ENCODE results near the gene ADCY3.

DNA sequence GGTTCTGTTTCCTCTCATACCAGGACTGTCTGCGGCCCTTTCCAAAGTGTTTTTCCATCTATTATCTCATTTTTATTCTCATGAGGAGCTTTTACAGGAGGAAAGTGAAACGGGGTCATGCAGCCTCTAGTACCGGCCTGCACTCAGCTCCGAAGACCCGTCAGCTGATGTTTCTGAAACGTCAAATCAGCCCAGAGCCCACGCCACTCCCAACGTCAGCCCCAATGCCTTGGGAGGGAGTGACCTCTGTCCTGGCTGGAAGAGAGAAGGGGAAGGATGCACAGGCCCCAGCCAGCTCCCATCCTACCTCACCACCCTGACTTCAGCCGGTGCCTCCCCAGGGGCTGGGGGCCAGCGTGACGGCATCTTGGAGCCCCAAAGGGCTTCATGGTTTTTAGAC lies 58.5 kb downstream of the ADCY3 start:
- TF ChIP-seq CTCF (conservative IDR thresholded peaks at IDR 0.05) (no peak), ZFX (IDR thresholded peaks at IDR 0.05) (no peak)

Measured in C4-2B (cell line).